GM21515 (cell line): ENCODE results near the gene CD163.
"Not testable (repeated sequence)": the region's sequence is repeated elsewhere in the genome, so short reads cannot be mapped to it uniquely, and the experiment has no call there.

ENCODE experiments used
- ATAC-seq: cut with Tn5 transposase; IDR thresholded peaks from one replicate; pipeline ENCODE4 v1.9.1; 2021; ENCODE audit not compliant: unreplicated experiment

The CD163 gene

GRCh38 chr12:7451756-7452155 is 51.8 kb downstream of the CD163 start:
- no peak for ATAC-seq

GRCh38 chr12:7450667-7451066 is 52.9 kb downstream of the CD163 start:
- no peak for ATAC-seq

GRCh38 chr12:7448099-7448498 is 55.5 kb downstream of the CD163 start:
- ATAC-seq: no peak

GRCh38 chr12:7444537-7444936 is 59.0 kb downstream of the CD163 start:
- ATAC-seq: no peak

- no peak for ATAC-seq
Observed at GRCh38 chr12:7444076-7444475, 59.5 kb downstream of the CD163 start, which contains the start of gene CD163L1. TSS of gene CD163L1 (minus strand) at chr12:7444153. CDS start at chr12:7444127, 26 bp downstream.

GRCh38 chr12:7441216-7441615 is 62.4 kb downstream of the CD163 start:
- no peak for ATAC-seq

- ATAC-seq: no peak
Observed at GRCh38 chr12:7439579-7440505, 63.7 kb downstream of the CD163 start.

- ATAC-seq: not testable (repeated sequence)
Observed at GRCh38 chr12:7438291-7438995, 65.1 kb downstream of the CD163 start.

- not testable (repeated sequence) for ATAC-seq
Observed at GRCh38 chr12:7437494-7437893, 66.1 kb downstream of the CD163 start.

GRCh38 chr12:7434670-7435069 is 68.9 kb downstream of the CD163 start:
- ATAC-seq: no peak

GRCh38 chr12:7433276-7433822 is 70.2 kb downstream of the CD163 start:
- ATAC-seq: no peak

- ATAC-seq: no peak
Observed at GRCh38 chr12:7431993-7432685, 71.4 kb downstream of the CD163 start.
